ENCODE results near the gene NOTCH4.

DNA sequence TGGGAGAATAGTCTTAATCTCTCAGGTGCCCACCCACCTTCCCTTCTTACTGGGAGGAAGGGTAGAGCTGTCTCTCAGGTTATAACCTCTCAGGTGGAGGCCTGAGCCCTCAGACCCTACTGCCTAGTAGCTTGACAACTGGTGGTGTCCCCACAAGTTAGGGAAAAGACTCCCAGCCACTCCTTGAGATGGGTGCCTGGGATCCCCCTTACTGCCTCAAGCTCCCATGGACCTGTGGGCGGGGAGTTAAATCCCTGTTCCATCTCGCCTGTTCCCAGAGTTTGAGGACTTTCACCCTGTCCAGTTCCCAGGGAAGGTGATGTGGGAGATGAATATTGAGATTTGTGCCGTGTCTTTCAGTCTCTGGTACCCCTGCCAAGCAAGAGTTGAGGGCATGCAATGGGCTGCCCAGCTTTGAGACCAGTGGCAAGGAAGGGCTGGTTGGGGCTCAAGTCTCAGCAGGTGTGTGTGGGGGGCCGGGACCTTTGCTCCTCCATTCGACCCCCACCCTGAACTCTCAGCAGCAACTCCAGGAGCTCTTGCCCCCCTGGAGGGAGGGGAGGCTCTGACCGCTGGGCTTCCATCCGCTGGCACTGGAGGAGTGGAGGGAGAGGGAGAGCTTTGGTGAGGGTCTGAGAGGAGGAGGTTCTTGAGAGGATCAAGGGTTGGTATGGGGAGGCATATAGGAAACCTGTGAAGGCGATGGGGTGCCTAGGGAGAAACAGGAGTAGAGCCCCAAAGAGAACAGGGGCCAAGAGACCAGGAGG, 32.8 kb downstream of the NOTCH4 start:
- TF ChIP-seq POLR2A (IDR thresholded peaks at IDR 0.05; ENCODE audit: low read depth, low read length) (no peak), POLR2AphosphoS5 (IDR thresholded peaks at IDR 0.05; ENCODE audit: low read depth, low read length) (no peak), TAF1 (IDR thresholded peaks at IDR 0.05; ENCODE audit: borderline replicate concordance, low read depth, low read length) (no peak)

Data from GM12892 (cell line).